ENCODE data around the gene PCDHAC1.
"Not testable (repeated sequence)": the region's sequence is repeated elsewhere in the genome, so short reads cannot be mapped to it uniquely, and the experiment has no call there.

The PCDHAC1 gene

DNA sequence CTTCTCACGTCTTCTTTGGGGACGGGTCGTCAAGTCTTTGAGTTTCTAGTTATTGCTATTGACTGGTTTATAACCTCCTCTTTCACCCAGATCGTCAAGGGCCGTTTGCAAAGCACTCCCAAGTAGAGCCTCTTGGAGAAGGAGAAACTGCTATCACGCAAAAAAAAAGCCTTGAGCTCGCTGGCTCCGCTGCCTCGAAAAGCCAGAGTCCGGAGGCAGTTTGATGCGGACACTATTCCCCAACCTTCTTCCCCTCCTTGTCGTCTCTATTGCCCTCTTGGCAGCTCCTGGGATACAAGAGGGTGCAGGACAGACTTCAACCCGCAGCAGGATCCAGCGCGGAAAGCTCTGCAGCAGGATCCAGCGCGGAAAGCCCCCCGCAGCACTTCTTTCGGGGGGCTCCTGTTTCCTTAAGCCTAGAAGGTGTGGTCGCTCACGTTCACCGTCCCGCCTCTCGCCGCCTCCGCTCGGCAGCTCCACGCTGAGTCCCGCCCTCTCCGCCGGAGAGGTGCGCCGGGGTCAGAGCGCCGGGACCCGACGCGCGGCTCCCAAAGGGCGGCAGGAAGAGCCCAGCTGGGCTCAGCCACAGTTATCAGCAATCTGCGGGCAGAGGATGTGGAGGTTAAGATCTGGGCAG is at the start of gene PCDHAC1:
Gene PCDHAC1 (plus strand): TSS at position 494 of the 637 bp plus-strand sequence. CDS start 594 bp downstream, outside the sequence.
- DNase-seq (ENCODE audit: low read depth in 3 of 3) = no peak

GRCh38 chr5:140876541-140877261 is 49.4 kb upstream of the PCDHAC1 start:
- not testable (repeated sequence) for DNase-seq (ENCODE audit: low read depth in 3 of 3)

- no peak for DNase-seq (ENCODE audit: low read depth in 3 of 3)
Measured at GRCh38 chr5:140877262-140877581, 48.9 kb upstream of the PCDHAC1 start.

DNA sequence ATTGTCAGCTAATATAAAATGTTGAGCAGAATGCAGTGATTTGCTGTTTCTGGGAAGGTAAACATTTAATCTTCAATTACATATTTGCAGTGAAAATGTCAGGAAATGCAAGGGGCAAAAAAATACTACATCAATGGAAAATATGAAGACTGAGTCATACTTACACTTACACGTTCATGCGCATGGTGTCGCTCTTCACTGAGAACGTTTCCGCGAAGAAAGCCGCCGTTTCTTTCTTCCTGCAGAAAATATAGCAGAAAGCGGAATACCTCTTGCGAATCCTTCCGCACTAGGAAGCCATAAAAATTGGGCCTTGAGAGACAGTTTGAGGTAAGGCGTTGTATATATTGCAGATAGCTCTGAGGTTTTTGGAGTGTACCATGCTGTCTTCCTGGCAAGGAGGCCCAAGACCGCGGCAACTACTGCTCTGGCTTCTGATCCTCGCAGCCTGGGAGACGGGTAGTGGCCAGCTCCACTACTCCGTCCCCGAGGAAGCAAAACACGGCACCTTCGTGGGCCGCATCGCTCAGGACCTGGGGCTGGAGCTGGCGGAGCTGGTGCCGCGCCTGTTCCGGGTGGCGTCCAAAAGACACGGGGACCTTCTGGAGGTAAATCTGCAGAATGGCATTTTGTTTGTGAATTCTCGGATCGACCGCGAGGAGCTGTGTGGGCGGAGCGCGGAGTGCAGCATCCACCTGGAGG is 44.1 kb upstream of the PCDHAC1 start, which contains the start of gene PCDHA13:
Gene PCDHA13 (plus strand): TSS at position 236 of the 702 bp plus-strand sequence. CDS start 145 bp downstream, at position 381.
- no peak for DNase-seq (ENCODE audit: low read depth in 3 of 3)

DNA sequence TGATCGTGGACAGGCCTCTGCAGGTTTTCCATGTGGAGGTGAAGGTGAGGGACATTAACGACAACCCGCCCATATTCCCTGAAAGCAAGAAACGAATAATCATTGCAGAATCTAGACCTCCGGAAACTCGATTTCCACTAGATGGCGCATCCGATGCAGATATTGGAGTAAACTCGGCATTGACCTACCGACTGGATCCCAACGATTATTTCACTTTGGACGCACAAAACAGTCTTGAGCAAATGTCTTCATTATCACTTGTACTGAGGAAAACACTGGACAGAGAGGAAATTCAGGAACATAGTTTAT is 43.6 kb upstream of the PCDHAC1 start:
- DNase-seq (ENCODE audit: low read depth in 3 of 3) = no peak

- DNase-seq (ENCODE audit: low read depth in 3 of 3) = no peak
Measured at GRCh38 chr5:140883373-140883772, 42.7 kb upstream of the PCDHAC1 start.

DNA sequence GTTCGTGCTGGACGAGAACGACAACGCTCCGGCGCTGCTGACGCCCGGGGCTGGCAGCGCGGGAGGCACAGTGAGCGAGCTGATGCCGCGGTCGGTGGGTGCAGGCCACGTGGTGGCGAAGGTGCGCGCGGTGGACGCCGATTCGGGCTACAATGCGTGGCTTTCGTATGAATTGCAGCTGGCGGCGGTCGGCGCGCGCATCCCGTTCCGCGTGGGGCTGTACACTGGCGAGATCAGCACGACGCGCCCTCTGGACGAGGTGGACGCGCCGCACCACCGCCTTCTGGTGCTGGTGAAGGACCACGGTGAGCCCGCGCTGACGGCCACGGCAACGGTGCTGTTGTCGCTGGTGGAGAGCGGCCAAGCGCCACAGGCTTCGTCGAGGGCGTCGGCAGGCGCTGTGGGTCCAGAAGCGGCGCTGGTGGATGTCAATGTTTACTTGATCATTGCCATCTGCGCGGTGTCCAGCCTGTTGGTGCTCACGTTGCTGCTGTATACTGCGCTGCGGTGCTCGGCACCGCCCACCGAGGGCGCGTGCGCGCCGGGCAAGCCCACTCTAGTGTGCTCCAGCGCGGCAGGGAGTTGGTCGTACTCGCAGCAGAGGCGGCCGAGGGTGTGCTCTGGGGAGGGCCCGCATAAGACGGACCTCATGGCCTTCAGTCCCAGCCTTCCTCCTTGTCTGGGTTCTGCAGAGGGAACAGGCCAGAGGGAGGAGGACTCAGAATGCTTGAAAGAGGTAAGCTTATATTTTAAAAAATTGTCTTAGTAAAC is 42.0 kb upstream of the PCDHAC1 start:
- no peak for DNase-seq (ENCODE audit: low read depth in 3 of 3)

- no peak for DNase-seq (ENCODE audit: low read depth in 3 of 3)
Measured at GRCh38 chr5:140916325-140916724, 9.8 kb upstream of the PCDHAC1 start.

DNA sequence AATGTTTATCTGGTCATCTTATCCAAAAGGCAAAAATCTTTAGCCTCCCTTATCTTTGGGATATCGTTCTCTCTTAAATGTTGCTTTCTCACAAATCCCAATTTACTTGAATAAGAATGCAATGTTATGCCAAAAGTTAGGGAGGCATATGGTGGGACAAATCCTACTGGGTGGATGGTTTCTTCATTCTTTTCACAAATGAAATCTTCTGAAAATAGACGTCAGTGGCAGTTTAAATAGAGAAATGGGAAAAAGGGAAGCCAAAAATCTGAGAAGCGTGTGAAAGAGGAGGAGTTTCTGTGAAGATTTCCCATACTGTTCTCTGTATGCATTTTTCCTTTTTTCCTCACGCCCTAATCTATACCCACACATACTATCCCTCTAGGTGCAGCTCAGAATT is 2.5 kb upstream of the PCDHAC1 start:
- DNase-seq (ENCODE audit: low read depth in 3 of 3) = no peak

GRCh38 chr5:140926443-140927227 is 536 bp downstream of the PCDHAC1 start:
- DNase-seq (ENCODE audit: low read depth in 3 of 3) = no peak

DNA sequence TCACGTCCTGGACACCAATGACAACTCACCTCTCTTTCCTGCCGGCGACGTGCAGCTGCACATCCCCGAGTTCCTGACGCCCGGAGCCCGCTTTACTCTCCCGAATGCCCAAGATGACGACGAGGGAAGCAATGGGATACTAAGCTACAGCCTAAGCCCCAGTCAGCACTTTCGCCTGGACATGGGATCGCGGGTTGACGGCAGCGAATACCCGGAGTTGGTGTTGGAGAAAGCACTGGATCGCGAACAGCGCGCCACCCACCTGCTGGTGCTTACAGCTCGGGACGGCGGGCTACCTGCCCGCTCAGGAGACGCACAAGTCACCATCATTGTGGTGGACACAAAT is 1.1 kb downstream of the PCDHAC1 start:
- DNase-seq (ENCODE audit: low read depth in 3 of 3) = no peak

DNA sequence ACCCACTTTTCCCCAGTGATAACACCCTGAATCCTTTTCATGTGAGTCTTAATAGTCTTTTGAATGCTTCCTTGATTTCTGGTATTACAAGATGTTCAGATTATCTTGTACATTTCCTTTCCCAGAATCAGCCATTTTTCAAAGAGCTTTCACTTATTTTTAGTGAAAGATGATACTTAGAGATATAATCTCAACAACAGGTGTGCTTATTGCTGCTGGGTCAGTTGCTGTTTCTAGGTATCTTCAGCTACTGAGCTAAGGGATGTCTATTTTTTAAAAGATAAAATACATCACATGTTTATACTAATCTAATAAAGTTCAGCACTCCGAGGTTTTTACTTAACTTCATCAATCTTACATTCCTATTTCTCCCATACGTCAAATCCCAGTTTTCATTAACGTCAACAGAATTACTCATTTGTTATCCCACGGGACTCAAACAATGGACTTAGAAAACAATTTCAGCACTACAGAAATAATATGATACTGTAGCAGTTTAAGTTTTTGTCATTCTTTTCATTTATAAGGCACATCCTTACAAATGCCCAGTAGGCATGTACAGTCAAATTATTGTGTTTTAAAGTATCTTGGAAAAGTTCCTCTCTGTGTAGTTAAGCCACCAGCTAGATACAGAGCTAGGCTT is 9.0 kb downstream of the PCDHAC1 start:
- no peak for DNase-seq (ENCODE audit: low read depth in 3 of 3)

DNA sequence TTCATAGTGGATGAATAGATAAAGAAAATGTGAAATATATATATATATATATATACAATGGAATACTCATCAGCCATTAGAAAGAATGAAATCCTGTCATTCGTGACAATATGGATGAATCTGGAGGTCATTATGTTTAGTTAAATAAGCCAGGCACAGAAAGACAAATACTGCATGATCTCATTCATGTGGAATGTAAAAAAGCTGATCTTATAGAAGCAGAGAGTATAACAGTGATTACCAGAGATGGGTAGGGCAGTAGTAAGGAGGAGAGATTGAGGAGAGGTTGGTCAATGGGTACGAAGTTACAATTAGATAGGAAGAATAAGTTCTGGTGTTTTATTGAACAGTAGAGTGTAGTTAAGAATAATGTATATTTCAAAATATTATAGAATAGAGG is 20.5 kb downstream of the PCDHAC1 start:
- no peak for DNase-seq (ENCODE audit: low read depth in 3 of 3)

- DNase-seq (ENCODE audit: low read depth in 3 of 3) = no peak
Measured at GRCh38 chr5:140951636-140952035, 25.5 kb downstream of the PCDHAC1 start.

- no peak for DNase-seq (ENCODE audit: low read depth in 3 of 3)
Measured at GRCh38 chr5:140953234-140953633, 27.1 kb downstream of the PCDHAC1 start.

DNA sequence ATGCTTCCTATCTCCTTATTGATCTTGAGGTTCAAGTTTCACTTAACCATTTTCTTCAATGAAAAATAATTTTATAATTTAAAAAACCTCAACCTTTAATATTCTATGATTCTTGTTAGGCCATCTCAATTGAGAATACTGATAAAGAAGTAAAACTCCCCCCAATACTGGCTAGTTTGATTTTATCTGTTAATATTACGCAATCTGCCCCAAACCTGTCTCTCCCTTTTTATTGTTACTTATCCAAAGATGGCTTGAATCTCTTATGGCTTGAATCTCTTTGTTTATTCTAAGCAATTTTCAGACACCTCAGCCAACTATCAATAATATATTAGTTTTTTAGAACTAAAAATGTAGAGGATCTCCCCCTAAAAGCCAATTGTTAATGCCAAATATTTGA is 36.1 kb downstream of the PCDHAC1 start:
- no peak for DNase-seq (ENCODE audit: low read depth in 3 of 3)

DNA sequence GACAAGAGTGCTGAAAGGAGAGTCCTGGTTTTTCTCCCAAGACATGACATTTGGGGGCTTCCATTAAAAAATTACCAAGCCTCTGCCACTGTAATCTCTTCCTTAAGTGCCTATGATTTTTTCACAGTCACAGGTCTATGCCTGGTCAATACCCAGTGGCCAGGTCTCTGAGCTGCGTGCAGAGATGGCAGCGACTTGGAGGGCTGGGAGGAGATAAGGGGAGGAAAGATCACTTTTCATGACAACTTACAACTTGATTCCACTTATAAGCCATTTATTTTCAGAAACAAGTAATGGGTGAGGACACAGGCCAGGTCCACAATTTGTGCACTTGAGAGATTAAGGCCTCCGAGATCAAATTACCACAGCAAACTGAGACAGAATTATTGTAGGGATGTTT is 38.3 kb downstream of the PCDHAC1 start:
- DNase-seq (ENCODE audit: low read depth in 3 of 3) = no peak

DNA sequence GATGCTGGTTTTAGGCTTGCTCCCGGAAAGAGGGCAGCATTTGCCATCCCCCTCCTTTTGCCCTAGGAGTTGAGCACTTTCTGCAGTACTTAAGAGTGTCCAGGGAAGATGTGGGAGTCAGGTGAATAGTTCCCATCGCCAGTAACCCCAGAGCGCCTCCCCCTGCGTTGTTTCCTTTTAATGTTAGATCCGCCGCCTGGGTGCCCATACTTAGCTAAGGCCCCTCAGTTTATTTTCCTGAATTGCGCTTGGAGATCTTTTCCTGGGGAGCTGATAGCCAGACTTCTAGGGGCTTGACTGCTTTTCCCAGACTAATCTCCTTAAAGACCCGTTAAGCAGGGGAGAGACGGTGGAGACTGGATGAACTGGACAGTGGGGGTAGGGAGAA is 39.8 kb downstream of the PCDHAC1 start:
- DNase-seq (ENCODE audit: low read depth in 3 of 3) = no peak

DNA sequence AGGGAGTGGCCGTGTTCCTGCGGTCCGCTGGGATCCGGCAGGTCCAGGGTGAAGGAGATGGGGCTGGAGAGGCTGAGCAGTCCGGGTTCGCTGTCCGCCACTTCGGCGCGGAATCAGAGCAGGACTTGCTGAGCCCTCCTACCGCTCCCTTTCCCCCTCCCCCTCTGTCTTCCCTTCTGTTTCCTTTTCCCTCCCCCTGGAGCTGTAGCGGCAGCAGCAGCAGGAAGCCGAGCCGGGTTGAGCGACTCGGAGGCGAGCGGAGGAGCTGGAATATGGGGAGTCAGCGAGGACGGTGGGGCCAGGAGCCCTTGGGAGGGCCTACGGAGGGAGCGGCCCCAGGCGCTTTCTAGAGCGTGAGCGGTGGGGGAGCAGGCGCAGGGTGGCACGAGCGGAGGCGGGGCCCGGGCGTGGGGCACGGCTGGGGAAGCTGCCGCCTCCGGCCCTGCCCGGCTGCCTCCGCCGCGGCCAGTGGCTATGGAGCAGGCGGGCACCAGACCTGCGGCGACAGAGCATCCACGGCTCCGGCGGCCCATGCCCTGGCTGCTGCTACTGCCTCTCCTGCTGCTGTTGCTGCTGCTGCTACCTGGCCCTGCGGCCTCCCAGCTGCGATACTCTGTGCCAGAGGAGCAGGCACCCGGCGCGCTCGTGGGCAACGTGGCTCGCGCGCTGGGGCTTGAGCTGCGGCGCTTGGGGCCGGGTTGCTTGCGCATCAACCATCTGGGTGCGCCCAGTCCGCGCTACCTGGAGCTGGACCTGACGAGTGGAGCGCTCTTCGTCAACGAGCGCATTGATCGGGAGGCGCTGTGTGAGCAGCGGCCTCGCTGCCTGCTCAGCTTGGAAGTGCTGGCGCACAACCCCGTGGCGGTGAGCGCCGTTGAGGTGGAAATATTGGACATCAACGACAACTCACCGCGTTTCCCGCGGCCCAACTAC is 40.5 kb downstream of the PCDHAC1 start, which contains the start of gene PCDHAC2:
Gene PCDHAC2 (plus strand): TSS at position 184 of the 933 bp plus-strand sequence. CDS start 291 bp downstream, at position 475.
- DNase-seq (ENCODE audit: low read depth in 3 of 3) = no peak

Data from stimulated activated CD4-positive, alpha-beta T cell treated with anti-CD3 and anti-CD28 coated beads, TNF-alpha, amount 100 ng/mL, for 4 hours (primary cell).